Stimulated activated naive B cell treated with anti-CD40 and anti-IgM and Interleukin-4, amounts not matched to agents 10 μg/mL and 1 μg/mL and 100 μg/mL, for 72 hours (primary cell): ENCODE results near the gene HSP90AB1.

Source experiments
- ATAC-seq, 2 donors: fragments of 150-1000 bp; cut with Tn5 transposase; replicated peaks; 2 replicates each; pipeline ENCODE4 v1.10.0; 2021; ENCODE audit warnings: moderate library complexity in 1 of 2
- DNase-seq: peaks from one replicate; pipeline ENCODE4 v3.0.0; 2021
- H3K27ac Mint-ChIP-seq: one replicate; pipeline ENCODE4 v1.8.0; 2022; ENCODE audit warnings: mild to moderate bottlenecking, mixed read lengths
- H3K27me3 Mint-ChIP-seq, 2 donors: one replicate each; pipeline ENCODE4 v1.8.0; 2022; ENCODE audit warnings: mixed read lengths in 2 of 2
- H3K36me3 Mint-ChIP-seq, 2 donors: one replicate each; pipeline ENCODE4 v1.8.0; 2022; ENCODE audit warnings: mixed read lengths in 2 of 2, mild to moderate bottlenecking in 1 of 2
- H3K4me1 Mint-ChIP-seq, 2 donors: one replicate each; pipeline ENCODE4 v1.8.0; 2022; ENCODE audit warnings: mixed read lengths in 2 of 2, mild to moderate bottlenecking in 1 of 2
- H3K4me3 Mint-ChIP-seq, 2 donors: one replicate each; pipeline ENCODE4 v1.8.0; 2022; ENCODE audit warnings: mild to moderate bottlenecking in 2 of 2, mixed read lengths in 2 of 2, moderate library complexity in 1 of 2
- H3K9me3 Mint-ChIP-seq, 2 donors: one replicate each; pipeline ENCODE4 v1.8.0; 2022; ENCODE audit warnings: mixed read lengths in 2 of 2, mild to moderate bottlenecking in 1 of 2

The HSP90AB1 gene

DNA sequence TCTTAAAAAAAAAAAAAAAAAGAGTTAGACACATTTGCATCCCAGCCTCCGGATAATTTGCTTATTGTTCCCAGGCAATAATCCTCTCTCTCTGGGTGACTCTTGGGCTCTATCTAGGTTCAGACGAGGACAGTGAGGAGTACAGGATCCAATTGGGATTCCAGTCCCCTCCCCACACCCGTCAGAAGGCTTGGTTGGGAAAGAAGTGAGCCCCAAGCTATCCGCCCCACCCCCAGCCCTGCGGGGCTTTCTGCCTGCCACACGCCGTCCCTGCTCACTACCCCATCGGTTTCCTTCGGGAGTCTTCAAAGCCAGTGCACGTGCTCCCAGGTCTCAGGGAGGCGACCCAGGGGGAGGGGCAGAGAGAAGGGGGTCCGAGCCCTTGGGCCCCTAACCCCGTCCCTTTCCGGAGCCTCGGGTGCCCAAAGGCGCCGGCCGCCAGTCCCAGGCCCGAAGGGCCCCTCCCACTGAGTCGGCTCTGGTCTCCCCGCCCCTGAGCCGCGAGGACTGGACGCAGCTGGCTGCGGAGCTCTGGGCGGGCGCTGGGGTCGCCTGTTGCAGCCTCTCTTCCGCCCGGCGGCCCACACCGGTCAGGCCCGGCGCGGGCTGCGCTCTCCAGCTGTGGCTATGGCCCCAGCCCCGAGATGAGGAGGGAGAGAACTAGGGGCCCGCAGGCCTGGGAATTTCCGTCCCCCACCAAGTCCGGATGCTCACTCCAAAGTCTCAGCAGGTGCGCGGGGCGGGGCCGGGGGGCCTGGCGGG is 27.7 kb upstream of the HSP90AB1 start:
- no peaks in the 10 kb centered on the region for H3K9me3 Mint-ChIP-seq
- H3K4me1 Mint-ChIP-seq = peaks cover 33 to 48% of the 10 kb centered on the region in 2 donors
- DNase-seq = peak; percentile 28
- H3K27me3 Mint-ChIP-seq = peaks cover under 1 to 6% of the 10 kb centered on the region in 2 donors
- H3K4me3 Mint-ChIP-seq = peak overlapping the region; percentile 78 to 82
- ATAC-seq = peak; percentile 43 to 44
- H3K27ac Mint-ChIP-seq = peak overlapping the region; percentile 67
- H3K36me3 Mint-ChIP-seq = no peaks in the 10 kb centered on the region

DNA sequence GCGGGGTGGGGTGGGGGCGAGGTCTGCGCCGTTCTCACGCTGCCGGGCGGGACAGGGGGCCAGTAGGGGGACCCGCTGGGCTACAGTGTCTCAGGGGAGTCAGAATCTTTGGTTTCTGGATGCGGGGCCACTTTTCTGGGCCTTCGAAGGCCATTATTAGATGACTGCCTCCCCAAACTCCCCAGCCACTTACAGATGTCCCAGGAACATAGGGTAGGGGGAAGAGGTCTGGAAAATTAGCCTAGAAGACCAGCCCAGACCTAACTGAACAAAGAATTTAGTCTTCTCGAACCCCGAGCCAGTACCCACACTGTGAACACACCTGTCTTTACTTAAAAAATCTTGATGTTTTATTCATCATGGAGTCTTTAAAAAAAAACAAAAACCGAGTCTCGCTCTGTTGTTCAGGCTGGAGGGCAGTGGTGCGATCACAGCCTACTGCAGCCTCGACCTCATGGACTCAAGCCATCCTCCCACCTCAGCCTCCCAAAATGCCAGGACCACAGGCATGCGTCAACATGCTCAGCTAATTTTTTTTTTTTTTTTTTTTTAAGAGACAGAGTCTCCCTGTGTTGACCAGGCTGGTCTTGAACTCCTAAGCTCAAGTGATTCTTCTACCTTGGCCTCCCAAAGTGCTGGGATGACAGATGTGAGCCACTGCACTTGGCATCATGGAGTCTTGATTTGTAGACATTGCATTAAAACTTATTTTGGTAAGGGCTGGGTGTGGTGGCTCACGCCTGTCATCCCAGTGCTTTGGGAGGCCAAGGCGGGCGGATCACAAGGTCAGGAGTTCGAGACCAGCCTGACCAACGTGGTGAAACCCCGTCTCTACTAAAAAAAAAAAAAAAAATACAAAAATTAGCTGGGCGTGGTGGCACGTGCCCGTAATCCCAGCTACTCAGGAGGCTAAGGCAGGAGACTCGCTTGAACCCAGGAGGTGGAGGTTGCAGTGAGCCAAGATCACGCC is 26.8 kb upstream of the HSP90AB1 start:
- Mint-ChIP-seq H3K4me1 (peaks cover 39 to 56% of the 10 kb centered on the region in 2 donors), H3K9me3 (no peaks in the 10 kb centered on the region), H3K27ac (peak overlapping the region; percentile 25), H3K4me3 (peak overlapping the region; percentile 78 to 82), H3K36me3 (no peaks in the 10 kb centered on the region), H3K27me3 (peaks cover 0 to 6% of the 10 kb centered on the region in 2 donors)
- no peak for ATAC-seq
- DNase-seq = no peak

DNA sequence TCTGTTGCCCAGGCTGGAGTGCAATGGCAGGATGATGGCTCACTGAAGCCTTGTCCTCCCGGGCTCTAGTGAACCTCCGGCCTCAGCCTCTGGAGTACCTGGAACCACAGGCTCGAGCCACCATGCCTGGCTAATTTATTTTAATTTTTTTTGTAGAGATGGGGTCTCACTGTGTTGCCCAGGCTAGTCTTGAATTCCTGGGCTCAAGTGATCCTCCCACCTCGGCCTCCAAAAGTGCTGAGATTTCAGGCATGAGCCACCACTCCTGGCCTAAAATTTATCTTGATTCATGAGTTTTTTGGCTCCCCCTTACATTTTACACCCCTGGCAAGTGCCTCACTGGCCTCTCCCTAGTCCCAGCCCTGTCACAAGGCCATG is 26.0 kb upstream of the HSP90AB1 start:
- Mint-ChIP-seq H3K4me1 (peaks cover 42 to 62% of the 10 kb centered on the region in 2 donors), H3K4me3 (peak overlapping the region in 1 of 2 donors; percentile 7), H3K27me3 (peaks cover 0 to 6% of the 10 kb centered on the region in 2 donors), H3K36me3 (no peaks in the 10 kb centered on the region), H3K27ac (no peak overlapping the region), H3K9me3 (no peaks in the 10 kb centered on the region)
- DNase-seq (no peak), ATAC-seq (no peak)

DNA sequence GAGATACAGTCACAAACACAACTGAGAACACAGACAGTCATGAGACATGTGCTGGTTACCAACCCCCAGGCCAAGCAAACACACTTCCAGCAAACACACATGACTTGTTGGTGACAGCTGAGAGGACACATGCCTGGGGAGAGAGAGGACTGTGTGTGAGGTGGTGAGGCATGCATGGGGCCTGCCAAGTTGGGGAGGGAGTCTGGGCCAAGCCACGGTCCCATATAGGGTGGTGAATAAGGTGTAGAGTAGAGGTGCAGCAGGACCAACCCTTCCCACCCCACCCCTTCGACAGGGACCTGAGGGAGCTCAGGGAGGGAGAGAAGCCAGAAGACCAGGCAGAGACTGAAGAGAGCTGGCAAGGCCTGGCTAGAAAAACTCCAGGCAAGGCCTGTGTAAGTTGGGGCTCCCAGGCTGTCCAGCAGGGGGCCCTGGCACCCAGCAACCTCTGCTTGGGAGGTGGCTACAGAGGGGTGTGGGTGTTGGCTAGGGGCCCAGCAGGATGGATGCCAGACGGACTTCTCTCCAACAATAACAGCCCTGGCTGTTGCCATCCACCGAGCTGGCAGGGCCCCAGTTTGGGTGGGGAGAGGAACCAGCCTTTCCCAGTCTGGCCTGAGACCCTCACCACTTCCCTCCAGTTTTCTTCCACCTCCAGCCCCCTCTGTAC is 25.5 kb upstream of the HSP90AB1 start:
- H3K27ac Mint-ChIP-seq = no peak overlapping the region
- DNase-seq = peak; percentile 59
- H3K36me3 Mint-ChIP-seq = peaks cover 0 to 4% of the 10 kb centered on the region in 2 donors
- H3K4me3 Mint-ChIP-seq = peak overlapping the region in 1 of 2 donors; percentile 7
- no peaks in the 10 kb centered on the region for H3K9me3 Mint-ChIP-seq
- ATAC-seq = peak; percentile 67
- H3K4me1 Mint-ChIP-seq = peaks cover 46 to 68% of the 10 kb centered on the region in 2 donors
- H3K27me3 Mint-ChIP-seq = peaks cover 0 to 6% of the 10 kb centered on the region in 2 donors

DNA sequence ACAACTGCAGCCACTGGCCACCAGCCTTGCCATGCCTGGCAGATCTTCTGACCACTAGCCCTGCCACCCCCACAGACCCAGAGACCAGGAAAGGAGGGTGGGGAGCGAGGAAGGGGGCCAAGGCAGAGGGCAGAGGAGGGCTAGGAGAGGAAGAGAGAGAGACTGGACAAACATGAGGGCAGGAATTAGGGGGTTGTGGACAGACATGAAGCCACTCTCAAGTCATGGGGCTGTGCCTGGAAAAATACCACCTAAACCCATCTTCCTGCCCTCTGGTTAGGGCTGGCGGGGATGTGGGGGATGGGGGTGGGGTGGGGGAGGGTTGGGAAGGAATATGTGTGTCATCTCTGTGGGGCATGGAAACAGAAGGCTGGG is 25.0 kb upstream of the HSP90AB1 start:
- Mint-ChIP-seq H3K4me3 (no peak overlapping the region), H3K4me1 (peaks cover 46 to 73% of the 10 kb centered on the region in 2 donors)

DNA sequence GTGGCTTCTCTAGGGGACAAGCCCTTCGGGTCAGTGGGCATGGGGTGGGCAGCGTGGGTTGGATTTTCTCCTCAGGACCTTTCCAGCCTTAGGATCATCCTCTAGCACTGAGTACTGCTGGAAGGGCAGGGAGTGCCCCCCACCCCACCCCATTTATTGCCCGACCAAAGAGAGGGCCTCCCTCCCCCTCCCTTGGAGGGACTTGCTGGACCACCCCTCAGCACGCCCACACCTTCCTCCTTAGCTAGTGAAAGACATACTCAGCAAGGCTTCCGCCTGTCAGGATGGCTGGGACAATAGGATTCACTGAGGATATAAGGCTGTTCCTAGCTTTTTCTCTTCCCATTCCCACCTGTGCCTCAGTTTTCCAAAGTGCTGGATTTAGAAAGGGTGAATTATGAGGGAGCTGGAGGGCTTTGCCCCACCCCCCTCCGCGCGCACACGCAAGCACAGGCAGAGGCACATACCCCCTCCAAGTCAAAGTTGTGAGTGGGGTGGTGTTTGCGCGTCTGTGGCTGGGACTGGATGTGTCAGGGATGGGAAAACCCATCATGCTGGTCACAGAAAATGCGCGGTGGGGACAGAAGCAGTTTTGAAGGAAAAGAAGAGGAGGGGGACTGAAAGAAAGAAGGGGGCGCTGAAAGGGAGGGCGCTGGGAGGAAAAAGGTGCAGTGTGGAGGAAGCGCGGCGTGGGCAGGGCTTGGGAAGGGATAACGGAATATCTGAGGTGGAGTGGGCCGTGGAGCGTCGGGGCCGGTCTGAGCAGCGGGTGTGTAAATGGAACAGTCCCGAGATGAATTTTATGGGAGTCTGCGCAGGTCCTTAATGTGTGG is 24.2 kb upstream of the HSP90AB1 start:
- peaks cover 46 to 73% of the 10 kb centered on the region in 2 donors for H3K4me1 Mint-ChIP-seq
- peak overlapping the region; percentile 81 to 84 for H3K4me3 Mint-ChIP-seq
- H3K27me3 Mint-ChIP-seq = peaks cover 0 to 6% of the 10 kb centered on the region in 2 donors
- peaks cover 0 to 4% of the 10 kb centered on the region in 2 donors for H3K36me3 Mint-ChIP-seq
- H3K9me3 Mint-ChIP-seq = no peaks in the 10 kb centered on the region
- peak overlapping the region; percentile 72 for H3K27ac Mint-ChIP-seq
- no peak for ATAC-seq
- DNase-seq = no peak

More for the DNA sequence above, 25.0 kb upstream of the HSP90AB1 start:
- H3K9me3 Mint-ChIP-seq = no peaks in the 10 kb centered on the region
- no peak overlapping the region for H3K27ac Mint-ChIP-seq
- peaks cover 0 to 6% of the 10 kb centered on the region in 2 donors for H3K27me3 Mint-ChIP-seq
- peaks cover 0 to 4% of the 10 kb centered on the region in 2 donors for H3K36me3 Mint-ChIP-seq
- DNase-seq = no peak
- no peak for ATAC-seq

DNA sequence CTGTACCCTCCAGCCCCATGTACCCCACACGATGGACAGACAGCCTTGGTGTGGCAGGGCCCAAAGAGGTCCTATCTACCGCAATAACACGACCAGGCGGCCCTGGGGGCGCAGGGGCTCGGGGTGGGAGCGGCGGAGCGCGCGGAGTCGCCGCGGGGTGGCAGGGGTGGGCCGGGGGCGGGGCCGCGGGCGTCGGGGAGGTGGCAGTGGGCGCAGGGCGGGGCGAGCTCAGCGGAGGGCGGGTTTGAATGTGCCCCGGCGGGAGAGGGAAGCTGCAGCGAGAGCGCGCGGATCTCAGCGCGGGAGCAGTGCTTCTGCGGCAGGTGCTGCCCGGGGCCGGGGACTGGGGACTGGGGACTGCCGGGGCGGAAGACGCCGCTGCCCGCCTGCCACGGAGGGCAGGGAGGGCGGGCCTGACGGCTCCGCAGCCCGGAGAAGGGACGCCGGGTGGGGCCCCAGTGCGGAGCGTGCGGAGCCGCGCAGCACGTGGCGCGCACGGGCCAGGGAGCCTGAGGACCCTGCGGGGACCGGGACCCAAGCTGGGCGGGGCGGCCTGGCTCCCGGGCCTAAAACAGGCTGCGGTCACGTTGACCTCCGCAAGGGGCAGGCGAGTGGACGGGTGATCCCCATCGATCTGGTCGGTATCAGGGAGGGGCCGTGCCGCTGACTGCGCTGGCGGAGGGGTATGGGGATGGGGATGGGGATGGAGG is 23.4 kb upstream of the HSP90AB1 start, which contains the start of gene SLC29A1:
Gene SLC29A1, plus strand, starts transcription at position 277 of the 710 bp plus-strand sequence. CDS start 3,719 bp downstream, outside the sequence.
- peaks cover 0 to 10% of the 10 kb centered on the region in 2 donors for H3K36me3 Mint-ChIP-seq
- no peaks in the 10 kb centered on the region for H3K9me3 Mint-ChIP-seq
- ATAC-seq (peak; percentile 72 to 75), DNase-seq (peak; percentile 66)
- H3K4me3 Mint-ChIP-seq = peak within 1 kb of the TSS; percentile 81 to 84
- peaks cover 43 to 69% of the 10 kb centered on the region in 2 donors for H3K4me1 Mint-ChIP-seq
- H3K27ac Mint-ChIP-seq = peak within 1 kb of the TSS; percentile 72
- peaks cover 0 to 6% of the 10 kb centered on the region in 2 donors for H3K27me3 Mint-ChIP-seq

DNA sequence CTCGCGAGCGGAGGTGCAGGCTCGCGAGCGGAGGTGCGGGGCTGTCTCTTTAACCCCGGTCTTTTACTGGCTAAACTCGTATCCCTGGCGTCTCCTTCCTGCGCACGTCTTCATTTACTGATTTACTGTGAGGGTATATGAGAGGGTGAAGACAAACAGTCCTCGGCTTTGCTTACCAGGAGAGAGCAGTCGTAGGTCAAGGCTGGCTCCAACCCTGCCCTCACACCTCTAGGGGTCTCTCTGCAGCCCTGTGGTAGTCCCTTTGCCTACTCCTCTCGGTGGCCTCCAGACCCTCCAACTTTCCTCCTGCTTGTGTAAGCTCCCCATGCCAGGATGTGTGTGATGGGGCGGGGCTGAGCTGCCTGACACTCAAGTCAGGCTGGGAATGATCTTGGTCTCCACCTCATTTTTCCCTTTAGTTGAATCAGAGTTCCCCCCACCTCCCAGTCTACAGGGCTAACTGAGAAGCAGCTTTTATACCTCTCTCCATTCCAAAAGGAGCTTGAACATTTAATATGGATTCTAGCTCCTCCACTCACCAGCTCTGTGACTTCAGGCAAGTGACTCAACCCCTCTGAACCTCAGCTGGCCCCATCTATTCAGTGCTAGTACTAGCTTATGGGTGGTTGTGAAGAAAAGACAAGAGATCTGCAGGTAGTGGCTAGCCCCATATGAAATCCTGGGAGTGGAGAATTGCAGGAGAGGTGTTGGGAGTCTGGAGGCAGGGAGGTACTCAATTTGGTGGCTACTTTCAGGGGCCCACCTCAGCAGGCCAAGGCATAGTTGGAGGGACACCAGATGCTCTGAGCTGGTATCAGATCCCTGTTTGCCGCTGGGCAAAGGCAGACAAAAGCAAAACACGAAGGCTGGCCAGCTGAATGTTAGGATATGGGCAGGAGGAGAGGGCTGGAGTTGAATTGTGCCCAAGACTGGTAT is 22.6 kb upstream of the HSP90AB1 start:
- ATAC-seq = peak; percentile 23 to 25
- H3K4me3 Mint-ChIP-seq = peak overlapping the region; percentile 81 to 84
- no peak for DNase-seq

DNA sequence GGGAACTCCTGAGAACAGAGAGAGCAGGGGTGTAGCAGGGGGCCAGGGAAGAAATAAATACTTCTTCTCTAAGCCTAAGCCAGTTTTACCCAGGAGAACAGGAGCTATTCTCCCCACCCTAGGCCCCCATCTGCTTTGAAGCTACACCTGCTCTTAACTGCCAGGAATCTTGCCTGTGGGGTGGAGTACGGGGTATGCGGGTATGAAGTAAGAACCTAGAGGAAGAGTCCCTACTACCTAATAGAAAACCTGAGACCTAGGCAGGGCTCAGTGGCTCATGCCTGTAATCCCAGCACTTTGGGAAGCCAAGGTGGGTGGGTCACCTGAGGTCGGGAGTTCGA is 22.0 kb upstream of the HSP90AB1 start:
- H3K27me3 Mint-ChIP-seq = no peaks in the 10 kb centered on the region
- H3K27ac Mint-ChIP-seq = no peak overlapping the region

More for the DNA sequence above, 22.6 kb upstream of the HSP90AB1 start:
- peaks cover 39 to 61% of the 10 kb centered on the region in 2 donors for H3K4me1 Mint-ChIP-seq
- no peaks in the 10 kb centered on the region for H3K9me3 Mint-ChIP-seq
- peaks cover 4 to 16% of the 10 kb centered on the region in 2 donors for H3K36me3 Mint-ChIP-seq
- H3K27me3 Mint-ChIP-seq = peaks cover 0 to 3% of the 10 kb centered on the region in 2 donors
- H3K27ac Mint-ChIP-seq = peak overlapping the region; percentile 37

DNA sequence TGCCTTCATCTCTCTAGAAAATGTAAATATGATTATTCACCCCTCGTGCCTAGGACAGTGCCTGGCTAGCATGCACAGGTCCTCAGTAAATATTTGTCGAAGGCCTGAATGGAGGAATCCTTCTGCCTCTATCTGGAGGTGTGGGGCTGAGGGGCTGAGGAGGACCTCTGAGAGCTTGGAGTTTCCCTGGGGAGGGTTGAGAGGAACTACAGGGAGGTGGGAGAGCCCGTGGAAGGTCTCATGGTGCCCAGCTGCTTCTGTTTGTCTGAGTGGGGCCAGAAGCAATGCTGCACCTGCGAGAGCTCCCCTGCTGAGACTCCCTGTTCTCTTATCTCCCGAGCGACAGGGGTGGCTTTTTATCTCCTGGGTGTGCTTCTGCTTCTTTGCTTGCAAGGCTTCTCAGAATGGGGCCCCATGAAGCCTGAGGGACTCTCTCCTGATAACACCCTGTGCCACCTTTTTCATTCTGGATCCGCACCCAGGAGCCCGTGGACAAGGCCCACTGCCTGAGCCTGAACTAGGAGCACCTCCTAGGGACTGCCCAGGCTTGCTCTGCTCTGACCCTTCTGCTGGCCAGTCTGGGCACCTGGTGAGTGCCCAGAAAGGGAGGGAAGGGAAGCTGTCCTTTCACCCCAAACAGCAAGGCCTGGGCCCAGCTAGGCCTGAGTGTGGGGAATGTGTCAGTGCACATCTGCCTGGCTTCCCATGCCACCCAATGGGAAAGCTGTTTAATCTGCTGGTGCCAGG is 21.1 kb upstream of the HSP90AB1 start:
- H3K9me3 Mint-ChIP-seq = no peaks in the 10 kb centered on the region
- H3K27ac Mint-ChIP-seq = no peak overlapping the region
- no peak for DNase-seq
- peaks cover 39 to 54% of the 10 kb centered on the region in 2 donors for H3K4me1 Mint-ChIP-seq
- no peaks in the 10 kb centered on the region for H3K27me3 Mint-ChIP-seq
- no peak for ATAC-seq
- H3K36me3 Mint-ChIP-seq = peaks cover 13 to 29% of the 10 kb centered on the region in 2 donors
- no peak overlapping the region for H3K4me3 Mint-ChIP-seq

More for the DNA sequence above, 22.0 kb upstream of the HSP90AB1 start:
- Mint-ChIP-seq H3K36me3 (peaks cover 6 to 22% of the 10 kb centered on the region in 2 donors), H3K4me3 (no peak overlapping the region), H3K4me1 (peaks cover 39 to 54% of the 10 kb centered on the region in 2 donors), H3K9me3 (no peaks in the 10 kb centered on the region)
- DNase-seq (no peak), ATAC-seq (no peak)

DNA sequence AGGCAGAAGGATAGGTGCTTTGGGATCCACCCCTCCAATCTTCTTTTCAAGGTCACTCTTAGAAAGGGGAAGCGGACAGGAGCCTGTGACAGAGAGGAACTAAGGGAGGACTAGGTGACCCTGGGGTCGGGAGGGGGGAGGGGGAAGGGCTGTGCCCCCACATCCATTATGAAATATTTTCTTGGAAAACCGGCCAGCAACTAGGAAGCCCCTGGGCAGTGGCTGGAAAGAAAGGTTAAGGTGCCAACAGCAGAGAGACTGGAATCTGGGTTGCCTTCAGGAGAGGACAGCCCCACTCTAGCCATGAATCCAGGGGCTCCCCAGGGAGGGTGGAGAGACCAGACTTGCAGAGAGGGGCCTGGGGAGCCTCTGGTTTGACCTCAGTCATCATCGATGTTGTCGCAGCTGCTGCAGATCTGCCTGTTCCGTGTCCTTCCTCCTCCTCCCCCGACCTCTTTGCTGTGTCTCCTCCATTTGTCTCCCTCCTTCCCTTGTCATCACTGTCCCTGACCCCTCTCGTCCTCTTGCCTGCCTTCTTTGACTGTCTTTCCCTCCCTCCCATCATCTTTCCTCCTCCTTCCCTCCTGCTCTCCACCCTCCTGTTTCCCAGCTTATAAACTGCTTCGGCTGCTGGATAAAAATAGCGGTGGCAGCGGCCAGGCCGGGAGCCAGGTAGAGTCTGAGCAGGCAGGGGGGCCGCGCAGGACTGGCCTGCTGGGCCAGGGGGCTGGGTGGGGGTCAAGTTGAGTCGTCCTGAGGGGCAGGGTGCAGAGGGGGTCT is 20.3 kb upstream of the HSP90AB1 start:
- DNase-seq (no peak), ATAC-seq (no peak)
- Mint-ChIP-seq H3K4me3 (no peak overlapping the region), H3K27me3 (no peaks in the 10 kb centered on the region), H3K36me3 (peaks cover 18 to 36% of the 10 kb centered on the region in 2 donors), H3K27ac (no peak overlapping the region), H3K9me3 (no peaks in the 10 kb centered on the region), H3K4me1 (peaks cover 35 to 48% of the 10 kb centered on the region in 2 donors)
